Smooth muscle cell (in vitro differentiated cells): Measurements from ENCODE around the gene RPP25. TPM values are rescaled to one million over a fixed set of nuclear protein-coding genes. Genes with fewer than 3 reads are reported as not detected.

Experiments used
- DNase-seq: peaks from one replicate; lab custom pipeline; 2025; ENCODE audit not compliant: unreplicated experiment; lab: John Stamatoyannopoulos, UW
- H2AFZ ChIP-seq: fragments of 200-600 bp; sonication (generic); 2 replicates; pipeline ENCODE4 v1.6.0; 2016; ENCODE audit warnings: antibody characterized with exemption, low read depth, mild to moderate bottlenecking
- H3F3A ChIP-seq: fragments of 200-600 bp; sonication (generic); 2 replicates; pipeline ENCODE4 v1.6.0; 2017; ENCODE audit warnings: antibody characterized with exemption, low read depth
- H3K27ac ChIP-seq: fragments of 200-600 bp; sonication (generic); 2 replicates; pipeline ENCODE4 v1.5.1; 2016; ENCODE audit warnings: low read depth, mild to moderate bottlenecking
- H3K27me3 ChIP-seq: fragments of 200-600 bp; sonication (generic); 2 replicates; pipeline ENCODE4 v1.6.1; 2016; ENCODE audit warnings: low read depth, mild to moderate bottlenecking
- H3K36me3 ChIP-seq: fragments of 200-600 bp; sonication (generic); 2 replicates; pipeline ENCODE4 v1.5.1; 2016; ENCODE audit warnings: low read depth
- H3K4me1 ChIP-seq: fragments of 200-600 bp; sonication (generic); 2 replicates; pipeline ENCODE4 v1.5.1; 2016; ENCODE audit warnings: low read depth
- H3K4me2 ChIP-seq: fragments of 200-600 bp; sonication (generic); 2 replicates; pipeline ENCODE4 v1.6.0; 2016; ENCODE audit warnings: mild to moderate bottlenecking
- H3K4me3 ChIP-seq: fragments of 200-600 bp; sonication (generic); 2 replicates; pipeline ENCODE4 v1.5.1; 2016; ENCODE audit warnings: mild to moderate bottlenecking
- H3K79me2 ChIP-seq: fragments of 200-600 bp; sonication (generic); 2 replicates; pipeline ENCODE4 v1.6.0; 2016; ENCODE audit warnings: low read depth, mild to moderate bottlenecking
- H3K9ac ChIP-seq: fragments of 200-600 bp; sonication (generic); 2 replicates; pipeline ENCODE4 v1.6.0; 2016; ENCODE audit warnings: low read depth
- H3K9me3 ChIP-seq: fragments of 200-600 bp; sonication (generic); replicated peaks from 2 replicates; pipeline ENCODE4 v1.5.1; 2016; ENCODE audit warnings: low read depth
- H4K20me1 ChIP-seq: fragments of 200-600 bp; sonication (generic); 2 replicates; pipeline ENCODE4 v1.6.0; 2016; ENCODE audit warnings: low read depth
- CTCF ChIP-seq: fragments of 200-600 bp; sonication (generic); IDR thresholded peaks from 2 replicates; pipeline ENCODE4 v1.5.1; 2017; ENCODE audit warnings: borderline replicate concordance, mild to moderate bottlenecking, antibody characterized with exemption; ENCODE audit not compliant: insufficient read depth, poor library complexity, severe bottlenecking
- WGBS: methylation state at CpG from one replicate; pipeline ENCODE4 v1.1.7; 2016; ENCODE audit warnings: low lambda C conversion rate; 5-methylcytosine and 5-hydroxymethylcytosine counted together
- polyA plus RNA-seq: library from polyadenylated mRNA; unstranded; fragments of >200 nt; fragmentation: Nextera tagmentation; extraction: Ambion mirVana; gene quantifications from 2 replicates; pipeline ENCODE4 v1.2.1, GENCODE V29; 2016
- total RNA-seq: library from RNA; depleted of rRNA; stranded (reverse); fragments of >200 nt; gene quantifications from 2 replicates; pipeline ENCODE4 v1.2.3, GENCODE V29; 2014

Gene RPP25
- total and polyA plus RNA-seq, 2 experiments from 2014 or later: 8.7 to 26.2 TPM

- no peaks in the 10 kb centered on the region for H3K36me3 ChIP-seq
- no peak for DNase-seq
These were observed 11.1 kb upstream of the RPP25 start for GRCh38 chr15:74967670-74968069.

GRCh38 chr15:74964794-74965193, 8.2 kb upstream of the RPP25 start:
- Histone ChIP-seq H3F3A (no peaks in the 10 kb centered on the region), H3K36me3 (no peaks in the 10 kb centered on the region), H2AFZ (no peak overlapping the region), H4K20me1 (no peaks in the 10 kb centered on the region), H3K79me2 (no peaks in the 10 kb centered on the region), H3K9me3 (no peaks in the 10 kb centered on the region), H3K4me3 (no peak overlapping the region), H3K4me2 (no peak overlapping the region), H3K9ac (no peak overlapping the region), H3K27me3 (no peaks in the 10 kb centered on the region), H3K27ac (no peak overlapping the region), H3K4me1 (no peaks in the 10 kb centered on the region)
- WGBS: 66% methylated on average over 3 of the region's 3 CpGs
- TF ChIP-seq CTCF: no peak
- DNase-seq: no peak

More at GRCh38 chr15:74967670-74968069, 11.1 kb upstream of the RPP25 start:
- no peak overlapping the region for H2AFZ ChIP-seq
- no peaks in the 10 kb centered on the region for H3K79me2 ChIP-seq
- no peak overlapping the region for H3K27ac ChIP-seq
- no peaks in the 10 kb centered on the region for H3F3A ChIP-seq
- H3K27me3 ChIP-seq: no peaks in the 10 kb centered on the region
- H3K9ac ChIP-seq: no peak overlapping the region
- no peak overlapping the region for H3K4me3 ChIP-seq
- H3K4me2 ChIP-seq: no peak overlapping the region
- no peaks in the 10 kb centered on the region for H3K4me1 ChIP-seq
- H3K9me3 ChIP-seq: no peaks in the 10 kb centered on the region
- no peak for TF ChIP-seq CTCF
- 96% methylated on average over 5 of the region's 5 CpGs for WGBS
- no peaks in the 10 kb centered on the region for H4K20me1 ChIP-seq

GRCh38 chr15:74963213-74963612, 6.6 kb upstream of the RPP25 start:
- H3K4me2 ChIP-seq: no peak overlapping the region
- 89% methylated on average over 4 of the region's 4 CpGs for WGBS

More at GRCh38 chr15:74963213-74963612, 6.6 kb upstream of the RPP25 start:
- Histone ChIP-seq H3K79me2 (no peaks in the 10 kb centered on the region), H2AFZ (no peak overlapping the region), H3K36me3 (no peaks in the 10 kb centered on the region), H4K20me1 (no peaks in the 10 kb centered on the region), H3K4me3 (no peak overlapping the region), H3K27ac (no peak overlapping the region), H3K4me1 (peaks cover 7% of the 10 kb centered on the region), H3F3A (no peaks in the 10 kb centered on the region), H3K9ac (no peak overlapping the region), H3K27me3 (peaks cover 6% of the 10 kb centered on the region), H3K9me3 (no peaks in the 10 kb centered on the region)
- DNase-seq: no peak
- TF ChIP-seq CTCF: no peak
